Stomach (tissue), 9 donors: ENCODE data around the gene SESN1. TPM values are rescaled to one million over a fixed set of nuclear protein-coding genes. Genes with fewer than 3 reads are reported as not detected.
A peak's percentile ranks its signal among the peaks of the same experiment; 100 is the strongest.

Experiments
- DNase-seq, 2 donors: peaks; one replicate each; pipeline versions ENCODE4 v3.0.0 to v3.0.0-alpha.2; 2013 to 2019
- H3K27ac ChIP-seq, 5 donors: fragments of 200-600 bp in 4 of 5; sonication (generic) in 4 of 5; one replicate each; pipeline ENCODE4 v1.5.1; 2013 to 2019; ENCODE audit warnings: mild to moderate bottlenecking in 1 of 5, moderate library complexity in 1 of 5
- H3K27me3 ChIP-seq, 3 donors: fragments of 200-600 bp; sonication (generic); one replicate each; pipeline ENCODE4 v1.5.1; 2017 to 2019; ENCODE audit warnings: mixed run types in 1 of 3
- H3K36me3 ChIP-seq, 4 donors: fragments of 200-600 bp; sonication (generic); 1 replicate in 3 of 4; 2 replicates in 1 of 4; pipeline ENCODE4 v1.5.1; 2016 to 2019
- H3K4me1 ChIP-seq, 4 donors: fragments of 200-600 bp; sonication (generic); one replicate each; pipeline ENCODE4 v1.5.1; 2016 to 2019
- H3K4me3 ChIP-seq, 4 donors: fragments of 200-600 bp; sonication (generic) in 3 of 4; one replicate each; pipeline ENCODE4 v1.5.1; 2016 to 2019; ENCODE audit warnings: mild to moderate bottlenecking in 1 of 4
- H3K9me3 ChIP-seq, 4 donors: fragments of 200-600 bp; sonication (generic); one replicate each; pipeline ENCODE4 v1.5.1; 2016 to 2019
- EP300 ChIP-seq: sonication (generic); formaldehyde crosslinking; IDR thresholded peaks from one replicate; pipeline ENCODE4 v1.6.1; 2017; ENCODE audit warnings: antibody characterized with exemption
- POLR2A ChIP-seq, 4 donors: fragments of 450-650 bp; IDR thresholded peaks; one replicate each; pipeline ENCODE4 v1.6.1; 2016; ENCODE audit warnings: antibody characterized with exemption in 4 of 4, control low read depth in 2 of 4, mild to moderate bottlenecking in 1 of 4, moderate library complexity in 1 of 4
- POLR2AphosphoS5 ChIP-seq, 3 donors: sonication (generic); formaldehyde crosslinking; IDR thresholded peaks; one replicate each; pipeline ENCODE4 v1.6.1; 2016; ENCODE audit warnings: antibody characterized with exemption in 3 of 3
- WGBS, 5 donors: extraction: QIAGEN DNeasy Blood & Tissue Kit in 3 of 5; methylation state at CpG; one replicate each; pipeline versions ENCODE4 v1.1.5 to v1.1.7; 2013 to 2018; 5-methylcytosine and 5-hydroxymethylcytosine counted together
- intact Hi-C: fragments of 100-400 bp; cut with DNase I; formaldehyde crosslinking; loops from one replicate; pipeline ENCODE4 v1.15.1; 2023; ENCODE audit warnings: low total_unique reads
- polyA plus RNA-seq, 3 donors: library from polyadenylated mRNA; stranded (reverse); fragments of 200-250 nt; gene quantifications; one replicate each; pipeline ENCODE4 v1.2.3, GENCODE V29; 2013
- total RNA-seq, 5 donors: library from RNA; depleted of rRNA; stranded (reverse); fragments of >200 nt; gene quantifications; one replicate each; pipeline versions ENCODE4 v1.1.0 to v1.2.3, GENCODE V29; 2014 to 2016
- TF ChIP-seq, protein P1 (sequence below), 7 experiments: fragments of 450-650 bp in 4 of 7; fragments of 200-600 bp in 3 of 7; sonication (generic) in 3 of 7; IDR thresholded peaks; one replicate each; pipeline ENCODE4 v1.5.1; 2016 to 2019; ENCODE audit warnings: antibody characterized with exemption in 7 of 7, control low read depth in 2 of 7, mild to moderate bottlenecking in 1 of 7
- donor health status: healthy with polysubstance abuse.
- donor health status: Bipolar disorder and iron deficiency.
- donor health status: healthy.

The SESN1 gene
- total and polyA plus RNA-seq, 8 donors, result 11.0 to 201 (median 33.3) TPM

DNA sequence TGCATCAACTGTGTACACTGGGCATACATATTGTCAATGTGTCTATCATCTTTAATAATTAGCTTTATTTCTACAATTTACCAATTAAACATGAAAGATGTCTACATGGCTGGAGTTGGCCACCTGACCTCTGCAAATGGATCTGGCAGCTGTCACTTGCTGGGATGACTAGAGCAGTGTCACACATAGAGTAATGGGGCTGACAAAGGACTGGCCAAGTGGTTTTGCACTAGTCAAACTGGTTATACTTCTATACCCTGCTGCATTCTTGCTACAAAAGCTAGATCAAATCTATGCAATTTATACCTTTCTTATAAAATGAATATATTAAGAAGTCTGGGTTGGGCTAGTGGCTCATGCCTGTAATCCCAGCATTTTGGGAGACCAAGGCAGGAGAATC lies 99.3 kb downstream of the SESN1 start:
- peak in 1 of 2 donors; percentile 23 for DNase-seq
- Histone ChIP-seq H3K36me3 (peaks cover 28 to 99% (median 93%) of the 10 kb centered on the region in 4 donors), H3K4me3 (no peak overlapping the region), H3K27ac (no peak overlapping the region), H3K4me1 (peaks cover 17 to 67% (median 37%) of the 10 kb centered on the region in 4 donors), H3K9me3 (no peaks in the 10 kb centered on the region), H3K27me3 (no peaks in the 10 kb centered on the region)
- TF ChIP-seq POLR2AphosphoS5 (IDR thresholded peaks at IDR 0.05) (no peak), EP300 (no peak)
- TF ChIP-seq, protein P1, sequence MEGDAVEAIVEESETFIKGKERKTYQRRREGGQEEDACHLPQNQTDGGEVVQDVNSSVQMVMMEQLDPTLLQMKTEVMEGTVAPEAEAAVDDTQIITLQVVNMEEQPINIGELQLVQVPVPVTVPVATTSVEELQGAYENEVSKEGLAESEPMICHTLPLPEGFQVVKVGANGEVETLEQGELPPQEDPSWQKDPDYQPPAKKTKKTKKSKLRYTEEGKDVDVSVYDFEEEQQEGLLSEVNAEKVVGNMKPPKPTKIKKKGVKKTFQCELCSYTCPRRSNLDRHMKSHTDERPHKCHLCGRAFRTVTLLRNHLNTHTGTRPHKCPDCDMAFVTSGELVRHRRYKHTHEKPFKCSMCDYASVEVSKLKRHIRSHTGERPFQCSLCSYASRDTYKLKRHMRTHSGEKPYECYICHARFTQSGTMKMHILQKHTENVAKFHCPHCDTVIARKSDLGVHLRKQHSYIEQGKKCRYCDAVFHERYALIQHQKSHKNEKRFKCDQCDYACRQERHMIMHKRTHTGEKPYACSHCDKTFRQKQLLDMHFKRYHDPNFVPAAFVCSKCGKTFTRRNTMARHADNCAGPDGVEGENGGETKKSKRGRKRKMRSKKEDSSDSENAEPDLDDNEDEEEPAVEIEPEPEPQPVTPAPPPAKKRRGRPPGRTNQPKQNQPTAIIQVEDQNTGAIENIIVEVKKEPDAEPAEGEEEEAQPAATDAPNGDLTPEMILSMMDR (IDR thresholded peaks at IDR 0.05), result no peak
- intact Hi-C loops, result no loop called here

DNA sequence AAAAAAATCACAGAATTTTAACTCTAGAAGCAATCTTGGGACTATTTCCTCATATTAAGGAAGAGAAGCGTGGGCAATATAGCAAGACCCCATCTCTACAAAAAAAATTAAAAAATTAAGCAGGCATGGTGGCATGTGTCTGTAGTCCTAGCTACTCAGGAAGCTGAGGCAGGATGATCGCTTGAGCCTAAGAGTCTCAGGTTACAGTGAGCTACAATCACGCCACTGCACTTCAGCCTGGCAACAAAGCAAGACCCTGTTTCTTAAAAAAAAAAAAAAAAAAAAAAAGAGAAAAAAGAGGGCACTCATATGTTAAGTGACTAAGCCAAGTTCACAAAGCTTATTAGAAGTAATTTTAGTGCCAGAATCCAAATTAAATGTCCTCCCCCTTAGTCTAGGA lies 100.8 kb downstream of the SESN1 start:
- TF ChIP-seq POLR2A (IDR thresholded peaks at IDR 0.05) (no peak), POLR2AphosphoS5 (IDR thresholded peaks at IDR 0.05) (no peak), EP300 (no peak)
- TF ChIP-seq, protein P1 (IDR thresholded peaks at IDR 0.05), result no peak
- peaks cover 16 to 64% (median 37%) of the 10 kb centered on the region in 4 donors for H3K4me1 ChIP-seq
- 74 to 88% (median 82%) methylated on average over 3 of the region's 3 CpGs for WGBS, 5 donors
- H3K4me3 ChIP-seq, result no peak overlapping the region
- H3K9me3 ChIP-seq, result no peaks in the 10 kb centered on the region
- no peak for DNase-seq
- peaks cover 31 to 99% (median 93%) of the 10 kb centered on the region in 4 donors for H3K36me3 ChIP-seq
- peak overlapping the region in 1 of 5 donors; percentile 27 for H3K27ac ChIP-seq
- H3K27me3 ChIP-seq, result no peaks in the 10 kb centered on the region
- intact Hi-C loops, result no loop called here

DNA sequence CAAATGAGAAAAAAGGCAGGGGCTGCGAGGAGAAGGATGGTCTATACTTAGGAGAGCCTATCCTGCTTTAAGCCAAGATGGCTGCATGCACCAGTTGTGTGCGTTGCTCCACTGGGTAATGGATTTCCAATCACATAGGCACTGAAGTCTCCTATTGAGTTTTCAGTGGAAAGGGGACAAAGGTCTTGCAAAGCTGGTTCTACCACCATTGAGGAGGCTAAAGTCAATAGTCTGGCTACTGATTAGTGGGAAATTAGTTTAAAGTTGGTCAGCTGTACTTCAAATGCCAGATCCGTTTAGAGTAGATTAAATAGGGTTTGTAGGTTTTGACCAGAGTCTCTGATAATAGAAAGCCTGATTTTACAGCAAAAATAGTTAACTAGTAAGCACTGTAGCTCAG lies 104.9 kb downstream of the SESN1 start:
- intact Hi-C loops, result no loop called here
- no peak overlapping the region for H3K4me3 ChIP-seq
- H3K9me3 ChIP-seq, result no peaks in the 10 kb centered on the region
- H3K27ac ChIP-seq, result peak overlapping the region; percentile 64 to 86 (median 76)
- TF ChIP-seq POLR2AphosphoS5 (IDR thresholded peaks at IDR 0.05), result peak in 2 of 3 donors; percentile 66 to 83
- TF ChIP-seq POLR2A (IDR thresholded peaks at IDR 0.05), result no peak
- H3K4me1 ChIP-seq, result peaks cover 29 to 68% (median 57%) of the 10 kb centered on the region in 4 donors
- H3K36me3 ChIP-seq, result peaks cover 46 to 99% (median 87%) of the 10 kb centered on the region in 4 donors
- peak; percentile 61 to 92 for DNase-seq
- H3K27me3 ChIP-seq, result no peaks in the 10 kb centered on the region
- WGBS, 5 donors, result 37 to 65% (median 48%) methylated on average over 3 of the region's 3 CpGs

DNA sequence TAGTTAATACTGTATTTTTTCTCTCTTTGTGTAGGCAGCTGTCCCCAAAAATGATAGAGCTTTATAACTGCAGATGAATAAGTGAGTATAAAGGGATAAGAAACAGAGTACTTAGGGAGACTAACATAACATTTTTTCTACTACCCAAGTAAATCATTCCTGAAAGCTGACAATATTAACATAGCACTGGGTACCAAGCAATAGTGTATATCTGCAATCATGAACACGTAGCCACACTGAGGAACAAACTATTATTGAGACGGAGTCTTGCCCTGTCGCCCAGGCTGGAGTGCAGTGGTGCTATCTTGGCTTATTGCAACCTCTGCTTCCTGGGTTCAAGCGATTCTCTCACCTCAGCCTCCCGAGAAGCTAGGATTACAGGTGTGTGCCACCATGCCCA lies 105.9 kb downstream of the SESN1 start:
- TF ChIP-seq EP300 (no peak), POLR2A (IDR thresholded peaks at IDR 0.05) (no peak), POLR2AphosphoS5 (IDR thresholded peaks at IDR 0.05) (no peak)
- TF ChIP-seq, protein P1 (IDR thresholded peaks at IDR 0.05), result no peak
- 55 to 82% (median 57%) methylated on average over 5 of the region's 5 CpGs for WGBS, 5 donors
- no peaks in the 10 kb centered on the region for H3K9me3 ChIP-seq
- no peak for DNase-seq
- no peak overlapping the region for H3K4me3 ChIP-seq
- peaks cover 29 to 68% (median 57%) of the 10 kb centered on the region in 4 donors for H3K4me1 ChIP-seq
- peak overlapping the region; percentile 64 to 85 (median 76) for H3K27ac ChIP-seq
- H3K27me3 ChIP-seq, result no peaks in the 10 kb centered on the region
- intact Hi-C loops, result no loop called here
- H3K36me3 ChIP-seq, result peaks cover 44 to 99% (median 84%) of the 10 kb centered on the region in 4 donors

GRCh38 chr6:108988296-108988695 lies 106.3 kb downstream of the SESN1 start:
- Histone ChIP-seq H3K36me3 (peaks cover 39 to 95% (median 79%) of the 10 kb centered on the region in 4 donors), H3K27me3 (no peaks in the 10 kb centered on the region), H3K27ac (peak overlapping the region; percentile 63 to 82 (median 71)), H3K9me3 (no peaks in the 10 kb centered on the region), H3K4me1 (peaks cover 29 to 68% (median 57%) of the 10 kb centered on the region in 4 donors), H3K4me3 (no peak overlapping the region)
- peak in 1 of 3 donors; percentile 25 for TF ChIP-seq POLR2AphosphoS5 (IDR thresholded peaks at IDR 0.05)
- no peak for TF ChIP-seq EP300
- TF ChIP-seq POLR2A (IDR thresholded peaks at IDR 0.05), result no peak
- peak in 1 of 2 donors; percentile 38 for DNase-seq
- 32 to 56% (median 53%) methylated on average over 3 of the region's 3 CpGs for WGBS, 5 donors
- intact Hi-C loops, result no loop called here
